Nephron progenitor cell (in vitro differentiated cells): ENCODE data around the gene IGIP.

Experiments used
- DNase-seq: peaks from one replicate; pipeline ENCODE4 v3.0.0; 2021
- H3K27ac Mint-ChIP-seq: 2 replicates; pipeline ENCODE4 v1.8.0; 2021; ENCODE audit warnings: mild to moderate bottlenecking, moderate library complexity, mixed read lengths
- H3K27me3 Mint-ChIP-seq: 2 replicates; pipeline ENCODE4 v1.8.0; 2021; ENCODE audit warnings: mild to moderate bottlenecking, low read depth, mixed read lengths; ENCODE audit not compliant: poor library complexity
- H3K36me3 Mint-ChIP-seq: 2 replicates; pipeline ENCODE4 v1.8.0; 2021; ENCODE audit warnings: low read depth, mixed read lengths
- H3K4me1 Mint-ChIP-seq: 2 replicates; pipeline ENCODE4 v1.8.0; 2021; ENCODE audit warnings: mixed read lengths
- H3K4me3 Mint-ChIP-seq: 2 replicates; pipeline ENCODE4 v1.8.0; 2021; ENCODE audit warnings: mild to moderate bottlenecking, moderate library complexity, mixed read lengths
- H3K9me3 Mint-ChIP-seq: 2 replicates; pipeline ENCODE4 v1.8.0; 2021; ENCODE audit warnings: mild to moderate bottlenecking, moderate library complexity, mixed read lengths
- CTCF ChIP-seq: fragments of 200-600 bp; sonication (generic); IDR thresholded peaks from 2 replicates; pipeline ENCODE4 v1.5.0; 2021; ENCODE audit warnings: antibody characterized with exemption

Gene IGIP

DNA sequence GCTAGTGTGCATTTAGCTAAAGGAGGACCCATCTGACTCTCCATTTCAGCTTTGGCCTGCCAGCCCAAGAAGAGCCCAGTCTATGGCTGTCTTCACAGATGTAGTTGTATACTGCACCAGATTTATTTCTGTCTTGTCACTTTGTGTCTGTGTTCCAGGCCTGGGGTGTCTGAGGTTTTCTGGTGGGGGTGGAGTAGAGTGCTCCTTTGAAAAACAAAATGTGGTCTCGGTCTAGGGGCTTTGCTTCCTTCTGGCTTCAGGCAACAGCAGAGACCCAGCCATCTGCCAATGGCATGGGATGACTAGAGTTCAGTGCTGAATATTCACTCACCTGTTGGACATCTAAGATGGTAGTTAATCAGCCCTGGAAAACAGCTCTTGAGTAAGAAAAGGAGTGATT lies 10.9 kb downstream of the IGIP start:
- H3K27ac Mint-ChIP-seq = no peak overlapping the region
- DNase-seq = no peak
- no peaks in the 10 kb centered on the region for H3K4me1 Mint-ChIP-seq
- H3K4me3 Mint-ChIP-seq = no peak overlapping the region
- H3K36me3 Mint-ChIP-seq = no peaks in the 10 kb centered on the region
- peaks cover 54% of the 10 kb centered on the region for H3K27me3 Mint-ChIP-seq
- TF ChIP-seq CTCF = no peak
- no peaks in the 10 kb centered on the region for H3K9me3 Mint-ChIP-seq

- peaks cover 5% of the 10 kb centered on the region for H3K4me1 Mint-ChIP-seq
- no peaks in the 10 kb centered on the region for H3K36me3 Mint-ChIP-seq
- TF ChIP-seq CTCF = no peak
- H3K9me3 Mint-ChIP-seq = no peaks in the 10 kb centered on the region
- peaks cover 66% of the 10 kb centered on the region for H3K27me3 Mint-ChIP-seq
- DNase-seq = no peak
- H3K27ac Mint-ChIP-seq = no peak overlapping the region
- no peak overlapping the region for H3K4me3 Mint-ChIP-seq
Measured at GRCh38 chr5:140140435-140140834, 14.7 kb downstream of the IGIP start.

DNA sequence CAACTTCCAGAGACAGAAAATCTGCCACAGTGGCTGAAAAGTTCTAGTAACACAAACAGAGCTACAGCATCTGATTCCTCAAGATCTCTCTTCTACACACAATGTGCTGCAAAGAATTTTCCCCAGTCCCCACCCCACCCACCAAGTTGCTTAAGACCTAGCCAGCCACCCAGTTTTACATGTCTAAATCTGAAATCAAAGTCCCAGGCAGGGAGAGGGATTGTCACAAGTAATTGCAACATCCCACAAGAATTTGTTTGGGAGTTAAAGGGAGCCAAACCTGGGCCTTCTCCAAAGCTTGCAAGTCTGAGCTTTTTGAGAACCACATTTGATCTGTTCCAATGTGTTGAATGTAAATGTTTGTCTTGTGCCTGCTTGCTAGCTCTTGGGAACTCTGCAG lies 15.5 kb downstream of the IGIP start:
- H3K4me1 Mint-ChIP-seq = peaks cover 11% of the 10 kb centered on the region
- H3K9me3 Mint-ChIP-seq = no peaks in the 10 kb centered on the region
- H3K27ac Mint-ChIP-seq = no peak overlapping the region
- no peak overlapping the region for H3K4me3 Mint-ChIP-seq
- peaks cover 73% of the 10 kb centered on the region for H3K27me3 Mint-ChIP-seq
- no peak for TF ChIP-seq CTCF
- no peak for DNase-seq
- H3K36me3 Mint-ChIP-seq = no peaks in the 10 kb centered on the region

GRCh38 chr5:140142246-140142645 lies 16.5 kb downstream of the IGIP start:
- Mint-ChIP-seq H3K36me3 (no peaks in the 10 kb centered on the region), H3K4me3 (no peak overlapping the region), H3K27me3 (peaks cover 75% of the 10 kb centered on the region), H3K4me1 (peaks cover 12% of the 10 kb centered on the region), H3K27ac (no peak overlapping the region), H3K9me3 (no peaks in the 10 kb centered on the region)
- no peak for TF ChIP-seq CTCF
- no peak for DNase-seq

GRCh38 chr5:140142856-140143255 lies 17.1 kb downstream of the IGIP start:
- H3K4me3 Mint-ChIP-seq = no peak overlapping the region
- no peak for DNase-seq
- no peaks in the 10 kb centered on the region for H3K36me3 Mint-ChIP-seq
- H3K27ac Mint-ChIP-seq = no peak overlapping the region
- H3K27me3 Mint-ChIP-seq = peaks cover 77% of the 10 kb centered on the region
- no peak for TF ChIP-seq CTCF
- H3K9me3 Mint-ChIP-seq = no peaks in the 10 kb centered on the region
- H3K4me1 Mint-ChIP-seq = peaks cover 12% of the 10 kb centered on the region

DNA sequence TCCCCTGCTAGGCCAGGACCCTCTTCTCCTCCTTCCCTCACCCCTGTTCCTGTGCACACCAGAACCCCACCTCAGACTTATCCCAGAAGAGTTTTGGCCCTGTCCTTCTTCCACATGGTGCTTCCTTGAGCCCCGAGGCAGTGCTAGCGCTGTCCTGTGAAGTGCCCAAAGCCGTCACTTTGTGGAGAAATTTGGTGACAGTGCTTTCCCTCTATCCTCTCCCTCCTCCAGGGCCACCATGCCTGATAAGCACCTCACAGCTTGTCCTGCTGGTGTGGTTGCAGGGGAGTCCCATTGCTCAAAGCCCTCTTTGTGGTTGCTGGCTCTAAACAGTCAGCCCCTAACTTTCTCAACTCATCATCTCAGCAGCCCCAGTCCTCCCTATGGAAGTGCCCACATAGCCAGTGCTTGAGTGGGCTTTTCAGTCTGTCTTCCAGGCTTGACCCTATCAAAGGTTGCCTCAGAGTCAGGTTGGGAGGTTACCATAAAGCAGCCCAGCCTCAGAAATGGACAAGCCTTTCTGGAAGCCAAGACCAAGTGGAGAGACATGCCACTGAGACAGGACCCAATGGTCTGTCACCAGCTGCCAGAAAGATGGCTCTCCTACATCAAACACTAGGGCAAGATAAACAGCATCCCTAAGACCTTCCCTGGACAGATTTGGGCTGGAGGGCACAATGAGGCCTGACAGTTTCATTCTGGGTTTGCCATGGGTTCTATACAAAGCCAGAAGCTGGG lies 18.0 kb downstream of the IGIP start:
- Mint-ChIP-seq H3K4me3 (no peak overlapping the region), H3K27me3 (peaks cover 77% of the 10 kb centered on the region), H3K9me3 (no peaks in the 10 kb centered on the region), H3K36me3 (no peaks in the 10 kb centered on the region), H3K27ac (no peak overlapping the region), H3K4me1 (peaks cover 12% of the 10 kb centered on the region)
- no peak for TF ChIP-seq CTCF
- no peak for DNase-seq
